Cortex of kidney (tissue), 1 donor: Measurements from ENCODE around the gene ADGRA1.
"Not testable (repeated sequence)": the region's sequence is repeated elsewhere in the genome, so short reads cannot be mapped to it uniquely, and the experiment has no call there.

ENCODE experiments used
- DNase-seq: peaks from one replicate; lab custom pipeline; 2025; lab: John Stamatoyannopoulos, UW

The ADGRA1 gene

GRCh38 chr10:133096616-133097269 is 9.0 kb downstream of the ADGRA1 start:
- DNase-seq: no peak

GRCh38 chr10:133097418-133097817 is 9.7 kb downstream of the ADGRA1 start:
- DNase-seq: no peak

- no peak for DNase-seq
Measured at GRCh38 chr10:133097961-133098360, 10.2 kb downstream of the ADGRA1 start.

- DNase-seq: no peak
Measured at GRCh38 chr10:133098426-133099124, 10.9 kb downstream of the ADGRA1 start.

GRCh38 chr10:133099571-133099970 is 11.8 kb downstream of the ADGRA1 start:
- no peak for DNase-seq

- no peak for DNase-seq
Measured at GRCh38 chr10:133100186-133100585, 12.5 kb downstream of the ADGRA1 start.

GRCh38 chr10:133100706-133101415 is 13.1 kb downstream of the ADGRA1 start:
- DNase-seq: no peak

- DNase-seq: no peak
Measured at GRCh38 chr10:133101416-133101810, 13.7 kb downstream of the ADGRA1 start.

- no peak for DNase-seq
Measured at GRCh38 chr10:133102415-133103095, 14.8 kb downstream of the ADGRA1 start.

- DNase-seq: no peak
Measured at GRCh38 chr10:133103311-133103910, 15.7 kb downstream of the ADGRA1 start.

GRCh38 chr10:133104068-133104962 is 16.6 kb downstream of the ADGRA1 start:
- no peak for DNase-seq

GRCh38 chr10:133104963-133105640 is 17.4 kb downstream of the ADGRA1 start:
- DNase-seq: no peak

GRCh38 chr10:133105686-133106390 is 18.1 kb downstream of the ADGRA1 start:
- no peak for DNase-seq

GRCh38 chr10:133106516-133106915 is 18.8 kb downstream of the ADGRA1 start:
- no peak for DNase-seq

GRCh38 chr10:133107442-133107841 is 19.7 kb downstream of the ADGRA1 start:
- no peak for DNase-seq

GRCh38 chr10:133109711-133110110 is 22.0 kb downstream of the ADGRA1 start:
- DNase-seq: no peak

GRCh38 chr10:133110133-133110532 is 22.4 kb downstream of the ADGRA1 start:
- DNase-seq: no peak

- DNase-seq: no peak
Measured at GRCh38 chr10:133110609-133111275, 23.0 kb downstream of the ADGRA1 start.

- not testable (repeated sequence) for DNase-seq
Measured at GRCh38 chr10:133111640-133112039, 23.9 kb downstream of the ADGRA1 start.
